WTC11 (cell line): Measurements from ENCODE around the gene RAB18. TPM values are rescaled to one million over a fixed set of nuclear protein-coding genes. Genes with fewer than 3 reads are reported as not detected.

Experiments
- ATAC-seq: fragments of 200-7000 bp; cut with Tn5 transposase; 2 replicates; pipeline ENCODE4 v1.10.0; 2021; ENCODE audit warnings: mild to moderate bottlenecking, moderate library complexity
- CTCF ChIA-PET: fragments of 300-600 bp; sonication (Branson Sonifier 250); formaldehyde crosslinking; loops from one replicate; lab custom pipeline; 2021; ENCODE audit warnings: antibody characterized with exemption; lab: Charles Lee
- POLR2A ChIA-PET: fragments of 350-600 bp; sonication (Branson Sonifier 250); formaldehyde crosslinking; loops from one replicate; lab custom pipeline; 2021; ENCODE audit warnings: antibody characterized with exemption; lab: Charles Lee
- DNase-seq: peaks from one replicate; pipeline ENCODE4 v3.0.0; 2021; ENCODE audit warnings: low spot score
- H3K27ac Mint-ChIP-seq: 2 replicates; pipeline ENCODE4 v1.8.0; 2021; ENCODE audit warnings: mixed read lengths
- H3K27me3 Mint-ChIP-seq: 2 replicates; pipeline ENCODE4 v1.8.0; 2021; ENCODE audit warnings: low read depth, mild to moderate bottlenecking, moderate library complexity, mixed read lengths
- H3K36me3 Mint-ChIP-seq: 2 replicates; pipeline ENCODE4 v1.8.0; 2021; ENCODE audit warnings: mixed read lengths
- H3K4me1 Mint-ChIP-seq: 2 replicates; pipeline ENCODE4 v1.8.0; 2022; ENCODE audit warnings: mixed read lengths
- H3K4me3 Mint-ChIP-seq: 2 replicates; pipeline ENCODE4 v1.8.0; 2021; ENCODE audit warnings: mild to moderate bottlenecking, moderate library complexity, mixed read lengths
- H3K9me3 Mint-ChIP-seq: 2 replicates; pipeline ENCODE4 v1.8.0; 2021; ENCODE audit warnings: mixed read lengths
- ELF4 ChIP-seq: sonication (generic); formaldehyde crosslinking; IDR thresholded peaks from 2 replicates; pipeline ENCODE4 v1.8.1; 2022; ENCODE audit warnings: low read depth, mild to moderate bottlenecking, moderate library complexity, missing genetic modification reagents
- ETV6 ChIP-seq: sonication (generic); formaldehyde crosslinking; IDR thresholded peaks from 2 replicates; pipeline ENCODE4 v1.8.1; 2022; ENCODE audit warnings: mild to moderate bottlenecking, missing genetic modification reagents
- FOXJ3 ChIP-seq: sonication (generic); formaldehyde crosslinking; IDR thresholded peaks from 2 replicates; pipeline ENCODE4 v1.9.0; 2021; ENCODE audit warnings: missing genetic modification reagents, mild to moderate bottlenecking, borderline replicate concordance
- FOXK1 ChIP-seq: sonication (generic); formaldehyde crosslinking; IDR thresholded peaks from 2 replicates; pipeline ENCODE4 v1.8.0; 2022; ENCODE audit warnings: mild to moderate bottlenecking, moderate library complexity, missing genetic modification reagents
- MXD4 ChIP-seq: fragments of 250-450 bp; sonication (Bioruptor Pico); IDR thresholded peaks from 2 replicates; pipeline ENCODE4 v1.8.0; 2021; ENCODE audit warnings: mild to moderate bottlenecking, moderate library complexity, borderline replicate concordance
- NR1H2 ChIP-seq: sonication (generic); formaldehyde crosslinking; IDR thresholded peaks from 2 replicates; pipeline ENCODE4 v1.9.0; 2021; ENCODE audit warnings: mild to moderate bottlenecking, moderate library complexity, missing genetic modification reagents
- NR2C2 ChIP-seq: sonication (generic); formaldehyde crosslinking; IDR thresholded peaks from 2 replicates; pipeline ENCODE4 v1.8.0; 2022; ENCODE audit warnings: mild to moderate bottlenecking, missing genetic modification reagents
- PRRX2 ChIP-seq: fragments of 250-450 bp; sonication (Bioruptor Pico); IDR thresholded peaks from 2 replicates; pipeline ENCODE4 v1.8.0; 2021; ENCODE audit warnings: mild to moderate bottlenecking
- RELA ChIP-seq: sonication (generic); formaldehyde crosslinking; IDR thresholded peaks from 2 replicates; pipeline ENCODE4 v1.8.1; 2022; ENCODE audit warnings: missing genetic modification reagents, mild to moderate bottlenecking, borderline replicate concordance
- SMAD3 ChIP-seq: sonication (generic); formaldehyde crosslinking; IDR thresholded peaks from 2 replicates; pipeline ENCODE4 v1.8.0; 2022; ENCODE audit warnings: missing genetic modification reagents, mild to moderate bottlenecking, borderline replicate concordance
- TCF7 ChIP-seq: sonication (generic); formaldehyde crosslinking; IDR thresholded peaks from 2 replicates; pipeline ENCODE4 v1.8.0; 2022; ENCODE audit warnings: mild to moderate bottlenecking, low read depth, missing genetic modification reagents, moderate library complexity
- ZNF219 ChIP-seq: sonication (generic); formaldehyde crosslinking; IDR thresholded peaks from 2 replicates; pipeline ENCODE4 v1.8.0; 2023; ENCODE audit warnings: missing genetic modification reagents, mild to moderate bottlenecking, borderline replicate concordance
- ZNF416 ChIP-seq: fragments of 250-450 bp; sonication (Bioruptor Pico); IDR thresholded peaks from 2 replicates; pipeline ENCODE4 v1.9.0; 2021; ENCODE audit warnings: mild to moderate bottlenecking, inconsistent platforms
- total RNA-seq: library from RNA; stranded (reverse); gene quantifications from 3 replicates; pipeline ENCODE4 v1.2.3, GENCODE V29; 2021
- TF ChIP-seq, protein P1 (sequence below): sonication (generic); formaldehyde crosslinking; IDR thresholded peaks from 2 replicates; pipeline ENCODE4 v1.8.1; 2022; ENCODE audit warnings: mild to moderate bottlenecking, moderate library complexity, missing genetic modification reagents
- TF ChIP-seq, protein P2 (sequence below): fragments of 250-450 bp; sonication (Bioruptor Pico); IDR thresholded peaks from 2 replicates; pipeline ENCODE4 v1.8.0; 2021; ENCODE audit warnings: mild to moderate bottlenecking
- TF ChIP-seq, protein P3 (sequence below): fragments of 250-450 bp; sonication (Bioruptor Pico); IDR thresholded peaks from 2 replicates; pipeline ENCODE4 v1.9.0; 2021; ENCODE audit warnings: moderate library complexity, mild to moderate bottlenecking, inconsistent platforms, borderline replicate concordance
- TF ChIP-seq, protein P4 (sequence below): fragments of 250-450 bp; sonication (Bioruptor Pico); IDR thresholded peaks from 2 replicates; pipeline ENCODE4 v1.9.0; 2021; ENCODE audit warnings: mild to moderate bottlenecking, borderline replicate concordance
- TF ChIP-seq, protein P5 (sequence below): sonication (generic); formaldehyde crosslinking; IDR thresholded peaks from 2 replicates; pipeline ENCODE4 v1.8.1; 2023; ENCODE audit warnings: mild to moderate bottlenecking, missing genetic modification reagents, moderate library complexity

RAB18 gene
- total RNA-seq, 1 experiment from 2014 or later = 71.4 TPM

DNA sequence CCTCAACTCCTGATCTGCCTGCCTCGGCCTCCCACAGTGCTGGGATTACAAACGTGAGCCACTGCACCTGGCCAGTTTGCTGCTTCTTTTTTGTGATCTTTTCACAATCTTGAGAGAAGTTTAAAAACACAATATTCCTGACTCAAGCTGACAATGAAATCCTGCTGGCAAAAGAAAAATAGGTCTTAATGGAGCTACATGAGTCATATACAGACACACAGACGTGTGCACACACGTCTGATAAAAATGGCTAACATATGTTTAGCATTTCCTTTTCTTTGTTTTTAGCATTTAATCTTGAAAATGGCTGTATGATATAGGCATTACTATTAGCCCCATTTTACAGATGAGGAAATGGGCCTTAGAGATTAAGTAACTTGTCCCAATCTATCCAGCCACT lies 29.4 kb upstream of the RAB18 start:
- ATAC-seq = no peak
- POLR2A ChIA-PET = no interaction called here
- H3K4me1 Mint-ChIP-seq = peaks cover 12% of the 10 kb centered on the region

DNA sequence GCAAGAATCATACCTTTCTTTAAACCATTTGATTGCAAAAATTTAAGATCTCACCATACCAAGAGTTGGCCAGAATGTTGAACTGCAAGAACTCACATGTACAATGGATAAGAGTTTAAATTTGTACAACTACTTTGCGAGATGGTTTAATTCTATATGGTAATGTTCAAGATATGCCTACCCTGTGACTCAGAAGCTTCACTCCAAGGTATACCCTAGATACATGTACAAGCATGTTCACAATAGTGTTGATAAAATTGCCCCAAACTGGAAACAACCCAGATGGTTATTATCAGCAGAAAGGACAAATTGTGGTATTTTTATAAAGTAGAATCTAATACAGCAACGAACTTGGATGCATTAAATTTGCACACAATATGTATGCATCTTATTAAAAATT lies 25.1 kb upstream of the RAB18 start:
- peaks cover 8% of the 10 kb centered on the region; the same call in 1 of the 2 replicates for H3K9me3 Mint-ChIP-seq
- ATAC-seq (no peak), DNase-seq (no peak)
- no peak overlapping the region for H3K4me3 Mint-ChIP-seq
- H3K36me3 Mint-ChIP-seq = no peaks in the 10 kb centered on the region; the same call in 1 of the 2 replicates
- H3K27me3 Mint-ChIP-seq = no peaks in the 10 kb centered on the region; the same call in 1 of the 2 replicates
- ChIA-PET CTCF (no interaction called here), POLR2A (no interaction called here)
- H3K4me1 Mint-ChIP-seq = peaks cover 4% of the 10 kb centered on the region
- H3K27ac Mint-ChIP-seq = no peak overlapping the region
- TF ChIP-seq, protein P1, sequence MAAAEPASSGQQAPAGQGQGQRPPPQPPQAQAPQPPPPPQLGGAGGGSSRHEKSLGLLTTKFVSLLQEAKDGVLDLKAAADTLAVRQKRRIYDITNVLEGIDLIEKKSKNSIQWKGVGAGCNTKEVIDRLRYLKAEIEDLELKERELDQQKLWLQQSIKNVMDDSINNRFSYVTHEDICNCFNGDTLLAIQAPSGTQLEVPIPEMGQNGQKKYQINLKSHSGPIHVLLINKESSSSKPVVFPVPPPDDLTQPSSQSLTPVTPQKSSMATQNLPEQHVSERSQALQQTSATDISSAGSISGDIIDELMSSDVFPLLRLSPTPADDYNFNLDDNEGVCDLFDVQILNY (CRISPR knock-in tag) = no peak
- no peak for TF ChIP-seq ZNF219 (CRISPR knock-in tag)
- TF ChIP-seq, protein P2, sequence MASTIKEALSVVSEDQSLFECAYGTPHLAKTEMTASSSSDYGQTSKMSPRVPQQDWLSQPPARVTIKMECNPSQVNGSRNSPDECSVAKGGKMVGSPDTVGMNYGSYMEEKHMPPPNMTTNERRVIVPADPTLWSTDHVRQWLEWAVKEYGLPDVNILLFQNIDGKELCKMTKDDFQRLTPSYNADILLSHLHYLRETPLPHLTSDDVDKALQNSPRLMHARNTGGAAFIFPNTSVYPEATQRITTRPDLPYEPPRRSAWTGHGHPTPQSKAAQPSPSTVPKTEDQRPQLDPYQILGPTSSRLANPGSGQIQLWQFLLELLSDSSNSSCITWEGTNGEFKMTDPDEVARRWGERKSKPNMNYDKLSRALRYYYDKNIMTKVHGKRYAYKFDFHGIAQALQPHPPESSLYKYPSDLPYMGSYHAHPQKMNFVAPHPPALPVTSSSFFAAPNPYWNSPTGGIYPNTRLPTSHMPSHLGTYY (CRISPR knock-in tag) = no peak
- no peak for TF ChIP-seq PRRX2 (CRISPR knock-in tag)

More for the DNA sequence above, 29.4 kb upstream of the RAB18 start:
- Mint-ChIP-seq H3K27ac (no peak overlapping the region), H3K27me3 (no peaks in the 10 kb centered on the region), H3K36me3 (no peaks in the 10 kb centered on the region; the same call in 1 of the 2 replicates), H3K4me3 (no peak overlapping the region), H3K9me3 (peaks cover 8% of the 10 kb centered on the region; the same call in 1 of the 2 replicates)
- no peak for TF ChIP-seq TCF7 (CRISPR knock-in tag)
- TF ChIP-seq SMAD3 (CRISPR knock-in tag) = no peak
- TF ChIP-seq, protein P3, sequence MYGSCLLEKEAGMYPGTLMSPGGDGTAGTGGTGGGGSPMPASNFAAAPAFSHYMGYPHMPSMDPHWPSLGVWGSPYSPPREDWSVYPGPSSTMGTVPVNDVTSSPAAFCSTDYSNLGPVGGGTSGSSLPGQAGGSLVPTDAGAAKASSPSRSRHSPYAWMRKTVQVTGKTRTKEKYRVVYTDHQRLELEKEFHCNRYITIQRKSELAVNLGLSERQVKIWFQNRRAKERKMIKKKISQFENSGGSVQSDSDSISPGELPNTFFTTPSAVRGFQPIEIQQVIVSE (CRISPR knock-in tag) = no peak
- no peak for DNase-seq
- CTCF ChIA-PET = no interaction called here

DNA sequence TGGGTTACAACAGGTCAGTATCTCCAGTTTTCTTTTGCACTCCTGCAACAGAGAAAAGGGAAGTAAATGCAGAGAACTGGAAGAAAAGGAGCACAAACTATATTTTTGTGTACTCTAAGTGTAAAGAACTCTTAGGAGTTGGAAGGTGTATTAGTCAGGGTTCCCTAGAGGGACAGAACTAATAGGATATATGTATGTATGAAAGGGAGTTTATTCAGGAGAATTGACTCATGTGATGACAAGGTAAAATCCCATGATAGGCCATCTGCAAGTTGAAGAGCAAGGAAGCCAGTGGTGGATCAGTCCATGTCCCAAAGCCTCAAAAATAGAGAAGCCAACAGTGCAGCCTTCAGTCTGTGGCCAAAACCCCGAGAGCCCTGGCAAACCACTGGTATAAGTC lies 22.6 kb upstream of the RAB18 start:
- no peak overlapping the region for H3K27ac Mint-ChIP-seq
- H3K9me3 Mint-ChIP-seq = peaks cover 8% of the 10 kb centered on the region; the same call in 1 of the 2 replicates
- no peak for DNase-seq
- no peak overlapping the region for H3K4me3 Mint-ChIP-seq
- H3K27me3 Mint-ChIP-seq = no peaks in the 10 kb centered on the region; the same call in 1 of the 2 replicates
- CTCF ChIA-PET = no interaction called here
- ATAC-seq = no peak
- H3K4me1 Mint-ChIP-seq = no peaks in the 10 kb centered on the region
- no peaks in the 10 kb centered on the region; the same call in 1 of the 2 replicates for H3K36me3 Mint-ChIP-seq
- POLR2A ChIA-PET = no interaction called here
- TF ChIP-seq ETV6 (no peak), RELA (CRISPR knock-in tag) (no peak), FOXJ3 (CRISPR knock-in tag) (no peak), FOXK1 (CRISPR knock-in tag) (no peak), TCF7 (CRISPR knock-in tag) (no peak), ZNF416 (CRISPR knock-in tag) (no peak), MXD4 (no peak), ELF4 (CRISPR knock-in tag) (no peak), NR1H2 (CRISPR knock-in tag) (no peak), NR2C2 (no peak)
- TF ChIP-seq, protein P4, sequence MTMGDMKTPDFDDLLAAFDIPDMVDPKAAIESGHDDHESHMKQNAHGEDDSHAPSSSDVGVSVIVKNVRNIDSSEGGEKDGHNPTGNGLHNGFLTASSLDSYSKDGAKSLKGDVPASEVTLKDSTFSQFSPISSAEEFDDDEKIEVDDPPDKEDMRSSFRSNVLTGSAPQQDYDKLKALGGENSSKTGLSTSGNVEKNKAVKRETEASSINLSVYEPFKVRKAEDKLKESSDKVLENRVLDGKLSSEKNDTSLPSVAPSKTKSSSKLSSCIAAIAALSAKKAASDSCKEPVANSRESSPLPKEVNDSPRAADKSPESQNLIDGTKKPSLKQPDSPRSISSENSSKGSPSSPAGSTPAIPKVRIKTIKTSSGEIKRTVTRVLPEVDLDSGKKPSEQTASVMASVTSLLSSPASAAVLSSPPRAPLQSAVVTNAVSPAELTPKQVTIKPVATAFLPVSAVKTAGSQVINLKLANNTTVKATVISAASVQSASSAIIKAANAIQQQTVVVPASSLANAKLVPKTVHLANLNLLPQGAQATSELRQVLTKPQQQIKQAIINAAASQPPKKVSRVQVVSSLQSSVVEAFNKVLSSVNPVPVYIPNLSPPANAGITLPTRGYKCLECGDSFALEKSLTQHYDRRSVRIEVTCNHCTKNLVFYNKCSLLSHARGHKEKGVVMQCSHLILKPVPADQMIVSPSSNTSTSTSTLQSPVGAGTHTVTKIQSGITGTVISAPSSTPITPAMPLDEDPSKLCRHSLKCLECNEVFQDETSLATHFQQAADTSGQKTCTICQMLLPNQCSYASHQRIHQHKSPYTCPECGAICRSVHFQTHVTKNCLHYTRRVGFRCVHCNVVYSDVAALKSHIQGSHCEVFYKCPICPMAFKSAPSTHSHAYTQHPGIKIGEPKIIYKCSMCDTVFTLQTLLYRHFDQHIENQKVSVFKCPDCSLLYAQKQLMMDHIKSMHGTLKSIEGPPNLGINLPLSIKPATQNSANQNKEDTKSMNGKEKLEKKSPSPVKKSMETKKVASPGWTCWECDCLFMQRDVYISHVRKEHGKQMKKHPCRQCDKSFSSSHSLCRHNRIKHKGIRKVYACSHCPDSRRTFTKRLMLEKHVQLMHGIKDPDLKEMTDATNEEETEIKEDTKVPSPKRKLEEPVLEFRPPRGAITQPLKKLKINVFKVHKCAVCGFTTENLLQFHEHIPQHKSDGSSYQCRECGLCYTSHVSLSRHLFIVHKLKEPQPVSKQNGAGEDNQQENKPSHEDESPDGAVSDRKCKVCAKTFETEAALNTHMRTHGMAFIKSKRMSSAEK = no peak
- TF ChIP-seq, protein P5, sequence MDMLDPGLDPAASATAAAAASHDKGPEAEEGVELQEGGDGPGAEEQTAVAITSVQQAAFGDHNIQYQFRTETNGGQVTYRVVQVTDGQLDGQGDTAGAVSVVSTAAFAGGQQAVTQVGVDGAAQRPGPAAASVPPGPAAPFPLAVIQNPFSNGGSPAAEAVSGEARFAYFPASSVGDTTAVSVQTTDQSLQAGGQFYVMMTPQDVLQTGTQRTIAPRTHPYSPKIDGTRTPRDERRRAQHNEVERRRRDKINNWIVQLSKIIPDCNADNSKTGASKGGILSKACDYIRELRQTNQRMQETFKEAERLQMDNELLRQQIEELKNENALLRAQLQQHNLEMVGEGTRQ (CRISPR knock-in tag) = no peak
